HG03575 (cell line): ENCODE measurements around the gene CDH13.
"Not testable (repeated sequence)": the region's sequence is repeated elsewhere in the genome, so short reads cannot be mapped to it uniquely, and the experiment has no call there.

Experiments used
- ATAC-seq: cut with Tn5 transposase; IDR thresholded peaks from one replicate; pipeline ENCODE4 v1.9.1; 2021; ENCODE audit not compliant: unreplicated experiment, insufficient number of reproducible peaks, low FRiP score; ENCODE audit errors: extremely low read depth

The CDH13 gene

DNA sequence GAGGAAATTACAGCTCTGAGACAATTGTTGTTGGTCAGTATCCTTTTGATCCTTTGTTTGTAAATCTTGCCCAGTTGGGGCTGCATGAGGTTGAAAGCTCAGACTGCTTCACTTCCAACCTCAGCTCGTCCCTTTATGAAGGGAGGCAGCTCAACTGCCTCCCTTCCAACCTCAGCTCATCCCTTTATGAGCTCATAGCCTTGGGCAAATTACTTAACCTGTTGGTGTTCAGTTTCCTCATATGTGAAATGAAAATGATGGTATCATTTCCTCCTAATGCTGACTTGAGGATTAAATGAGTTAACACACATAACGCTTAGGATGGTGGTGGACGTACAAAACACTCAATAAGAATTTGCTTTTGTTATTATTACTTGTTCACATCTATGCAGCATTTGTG lies 265.1 kb downstream of the CDH13 start:
- ATAC-seq, result no peak

GRCh38 chr16:82892324-82892723 lies 265.6 kb downstream of the CDH13 start:
- no peak for ATAC-seq

- ATAC-seq, result no peak
These were observed 269.1 kb downstream of the CDH13 start for GRCh38 chr16:82895843-82896242.

DNA sequence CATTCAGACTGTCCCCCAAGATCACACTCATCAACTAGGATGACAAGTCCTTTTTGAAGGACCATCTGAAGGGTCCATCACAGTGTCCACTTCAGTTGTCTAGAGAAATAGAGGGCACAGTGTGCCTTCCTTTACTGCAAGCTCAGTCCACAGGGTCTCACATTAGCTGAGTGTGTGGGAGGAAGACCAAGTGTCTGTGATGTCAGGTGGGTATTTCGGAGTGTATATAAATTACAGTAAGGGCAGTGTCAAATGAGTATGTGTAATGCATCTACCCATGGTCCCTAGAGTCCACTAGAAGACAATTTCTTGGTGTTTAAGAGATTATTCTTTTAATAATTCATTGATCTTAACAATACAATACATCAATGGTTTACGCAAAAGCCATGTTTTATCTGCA lies 272.2 kb downstream of the CDH13 start:
- no peak for ATAC-seq

DNA sequence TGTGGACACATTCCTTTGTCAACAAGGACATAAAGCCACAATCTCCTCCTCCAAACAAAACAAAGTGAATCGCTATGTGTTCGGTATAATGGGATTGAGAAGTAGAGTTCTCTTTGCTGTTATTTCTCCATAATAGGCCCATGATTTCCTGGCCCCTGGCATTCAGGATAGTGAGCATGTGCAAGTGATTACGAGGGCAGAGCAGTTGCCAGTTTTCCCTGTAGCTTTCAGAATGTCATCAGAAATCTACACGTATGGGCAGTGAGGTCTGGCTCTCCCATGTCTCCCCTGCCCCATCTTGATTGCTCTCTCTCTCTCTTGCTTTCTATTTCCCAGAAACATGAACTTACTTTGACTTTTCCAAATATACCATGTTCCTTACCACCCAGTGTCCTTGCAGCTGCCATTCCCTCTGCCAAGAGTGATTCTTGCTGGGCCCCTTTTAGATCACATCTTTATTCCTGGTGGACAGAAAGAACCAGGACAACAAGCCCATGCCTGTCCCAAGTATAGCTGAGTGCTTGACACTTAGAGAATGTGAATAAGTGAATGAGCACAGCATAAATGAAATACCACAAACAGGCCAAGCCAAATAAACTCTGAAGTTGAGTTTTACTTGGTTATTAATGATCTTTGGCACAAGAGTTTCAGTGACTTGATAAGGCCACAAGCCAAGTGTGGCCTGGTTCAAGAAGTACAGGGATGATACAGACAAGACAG lies 273.1 kb downstream of the CDH13 start:
- ATAC-seq, result no peak

DNA sequence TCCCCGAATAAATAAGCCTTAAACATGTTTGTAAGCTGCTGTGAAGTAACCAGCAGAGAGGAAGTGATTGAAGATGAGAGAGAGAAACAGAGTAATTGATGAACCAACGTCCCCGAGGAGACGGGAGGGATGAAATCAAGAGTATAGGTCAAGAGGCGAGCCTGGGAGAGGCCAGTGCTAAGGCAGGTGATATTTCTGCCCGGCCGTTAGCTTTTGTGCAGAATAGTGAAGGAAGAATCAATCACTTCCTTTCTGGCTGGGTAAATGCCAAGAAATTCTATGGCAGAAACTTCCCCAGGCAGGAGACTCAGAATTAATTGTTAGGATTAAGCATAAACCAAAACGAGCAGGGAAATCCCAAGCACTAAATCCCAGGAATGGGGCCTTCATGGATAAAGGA lies 273.8 kb downstream of the CDH13 start:
- no peak for ATAC-seq

- ATAC-seq, result no peak
These were observed 285.2 kb downstream of the CDH13 start for GRCh38 chr16:82911925-82912324.

GRCh38 chr16:82915139-82915824 lies 288.5 kb downstream of the CDH13 start:
- ATAC-seq, result no peak

- no peak for ATAC-seq
These were observed 291.3 kb downstream of the CDH13 start for GRCh38 chr16:82917886-82918595.

DNA sequence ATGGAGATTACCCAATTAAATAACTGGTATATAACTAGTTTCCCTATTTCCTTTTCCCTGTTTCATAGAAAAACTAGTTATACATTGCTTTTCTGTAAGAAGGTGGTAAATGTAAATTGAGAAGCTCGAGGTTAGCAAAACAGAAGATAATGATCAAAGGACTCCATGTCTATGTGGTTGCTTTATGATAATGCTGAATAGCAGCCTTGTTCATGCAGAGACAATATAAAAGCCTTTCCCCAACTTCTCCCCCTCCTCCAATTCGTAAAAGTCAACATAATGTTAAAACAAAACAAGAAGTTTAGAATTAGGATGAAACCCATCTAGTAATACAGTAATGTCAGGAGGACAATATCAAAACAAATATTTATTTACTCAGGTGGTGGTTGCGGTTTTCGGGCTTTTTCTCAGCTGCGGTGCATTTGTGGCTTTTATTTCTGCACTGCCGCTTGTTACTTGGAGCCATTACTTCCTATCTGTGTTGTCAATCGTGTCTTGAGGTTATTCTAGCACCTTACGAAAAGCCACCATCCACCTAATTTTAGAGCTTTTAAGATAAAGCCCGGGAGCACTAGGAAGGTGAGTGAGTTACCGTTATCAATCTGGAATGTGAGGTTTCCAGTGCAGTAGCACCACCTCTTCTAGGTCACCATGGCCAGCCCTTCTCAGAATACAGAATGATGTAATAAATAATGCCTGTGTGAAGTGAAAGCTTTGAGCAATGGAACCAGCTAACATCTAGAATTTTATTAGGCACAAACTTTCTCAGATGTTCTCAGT lies 297.5 kb downstream of the CDH13 start:
- ATAC-seq, result no peak

DNA sequence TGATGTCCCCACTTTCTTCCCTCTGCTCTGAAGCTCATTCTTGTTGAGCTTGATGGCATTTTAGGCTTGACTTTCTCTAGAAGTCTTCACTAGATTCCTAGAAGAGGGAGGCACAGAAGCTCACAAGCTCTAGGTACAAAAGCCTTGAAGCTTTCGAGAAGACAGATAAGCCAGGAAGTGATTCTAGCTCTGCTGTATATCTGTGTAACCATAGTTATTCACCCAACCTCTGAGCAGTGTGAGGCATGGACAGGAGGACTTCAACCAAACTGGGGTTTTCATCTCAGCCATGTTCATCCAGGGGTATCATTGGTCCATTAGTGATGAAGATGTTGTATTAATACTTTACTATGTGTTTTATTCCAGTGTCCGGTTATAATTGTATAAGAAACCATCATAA lies 299.7 kb downstream of the CDH13 start:
- no peak for ATAC-seq

DNA sequence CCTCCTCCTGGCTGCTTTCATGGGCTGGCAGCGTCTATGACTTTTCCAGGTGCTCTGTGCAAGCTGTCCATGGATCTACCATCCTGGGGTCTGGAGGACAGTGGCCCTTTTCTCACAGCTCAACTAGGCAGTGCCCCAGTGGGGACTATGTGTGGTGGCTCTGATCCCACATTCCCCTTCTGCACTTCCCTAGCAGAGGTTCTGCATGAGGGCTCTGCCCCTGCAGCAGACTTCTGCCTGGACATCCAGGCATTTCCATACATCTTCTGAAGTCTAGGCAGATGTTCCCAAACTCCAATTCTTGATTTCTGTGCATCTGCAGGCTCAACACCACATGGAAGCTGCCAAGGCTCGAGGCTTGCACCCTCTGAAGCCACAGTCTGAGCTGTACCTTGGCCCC lies 307.2 kb downstream of the CDH13 start:
- not testable (repeated sequence) for ATAC-seq

GRCh38 chr16:82935766-82936165 lies 309.0 kb downstream of the CDH13 start:
- no peak for ATAC-seq

DNA sequence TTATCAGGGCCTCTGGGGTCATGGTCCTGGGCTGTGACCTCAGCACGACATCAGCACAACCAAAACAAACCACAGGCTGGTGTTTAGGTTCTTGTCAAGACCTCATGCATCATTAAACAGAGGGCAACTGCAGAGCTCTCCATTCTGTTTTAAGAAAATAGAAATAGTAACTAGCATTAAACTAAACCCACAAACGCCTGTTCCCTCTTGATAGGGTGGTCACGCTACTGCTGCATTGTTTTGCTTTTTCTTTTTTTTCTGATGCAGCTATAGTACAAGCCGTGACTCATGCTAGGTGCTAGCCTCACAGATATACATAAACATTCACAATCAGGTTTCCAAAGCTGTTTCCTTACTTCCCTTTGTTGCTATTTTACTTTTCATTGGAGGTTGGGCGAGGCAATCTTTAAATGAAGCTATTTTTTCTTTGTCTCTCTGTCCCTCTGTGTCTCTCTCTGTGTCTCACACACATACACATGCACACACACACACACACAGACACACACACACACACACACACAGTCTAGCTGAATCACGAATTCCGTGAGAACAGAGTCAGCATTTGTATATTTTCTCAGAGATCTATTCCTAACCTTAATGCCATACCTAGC lies 310.3 kb downstream of the CDH13 start:
- no peak for ATAC-seq

DNA sequence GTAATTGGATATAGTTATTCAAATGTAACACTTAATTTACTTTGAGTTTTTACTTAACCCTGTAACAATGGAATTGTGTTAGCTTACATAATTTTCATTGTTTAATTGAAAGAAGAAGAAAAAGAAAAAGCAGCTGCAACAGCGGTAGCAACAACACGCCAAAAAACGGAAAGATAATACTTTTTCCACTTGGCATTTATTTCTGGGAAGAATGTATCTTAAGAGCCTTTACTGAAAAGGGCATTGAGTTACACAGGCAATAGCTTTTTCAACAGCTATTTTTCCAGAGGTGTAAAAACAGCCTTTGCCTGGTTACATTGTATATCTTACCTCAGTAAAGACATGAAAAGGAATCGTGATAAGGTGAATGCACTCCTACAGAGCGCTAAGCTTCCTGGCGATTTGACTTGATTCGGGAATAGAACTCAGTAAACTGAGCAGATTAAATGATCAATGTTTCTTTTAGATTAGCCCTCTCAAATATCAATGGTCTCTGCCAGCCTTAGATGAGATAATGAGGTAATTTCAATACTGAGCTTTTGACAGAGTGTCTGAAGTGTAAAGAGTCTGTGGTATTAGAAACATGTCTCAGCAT lies 311.3 kb downstream of the CDH13 start:
- no peak for ATAC-seq

- ATAC-seq, result no peak
These were observed 316.6 kb downstream of the CDH13 start for GRCh38 chr16:82943371-82943770.

GRCh38 chr16:82945420-82946101 lies 318.8 kb downstream of the CDH13 start:
- ATAC-seq, result no peak

DNA sequence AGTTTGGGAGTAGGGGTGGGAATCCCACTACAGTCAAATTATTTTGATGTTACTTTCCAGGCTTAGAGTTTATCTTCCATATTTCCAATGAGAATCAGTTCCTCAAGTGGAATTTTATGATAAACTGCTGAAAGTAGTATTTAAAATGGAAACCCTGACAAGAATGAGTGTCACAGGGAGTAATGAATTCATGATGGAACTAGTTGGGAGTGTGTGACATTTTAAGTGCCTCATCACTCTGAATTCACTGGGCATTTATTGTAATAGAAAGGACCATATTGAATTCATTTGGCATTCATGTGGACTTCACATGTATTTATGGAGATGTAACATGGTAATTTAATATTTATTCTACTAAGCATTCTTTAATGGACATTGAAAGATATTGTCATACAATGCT lies 320.9 kb downstream of the CDH13 start:
- ATAC-seq, result no peak
